HS-27A (cell line): ENCODE results near the gene PDK1.
"Not testable (repeated sequence)": the region's sequence is repeated elsewhere in the genome, so short reads cannot be mapped to it uniquely, and the experiment has no call there.

Experiments
- DNase-seq: peaks from one replicate; pipeline ENCODE4 v3.0.0-alpha.2; 2012; ENCODE audit warnings: low read depth, missing footprints

PDK1 gene

GRCh38 chr2:172555522-172556283, at the start of gene PDK1:
Gene PDK1 (plus strand): TSS chr2:172556090. CDS start chr2:172556151, 61 bp downstream.
- peak; percentile 51 for DNase-seq

- DNase-seq, result no peak
Measured at GRCh38 chr2:172507199-172507598, 48.7 kb upstream of the PDK1 start.

- DNase-seq, result no peak
Measured at GRCh38 chr2:172510088-172510487, 45.8 kb upstream of the PDK1 start.

GRCh38 chr2:172510548-172510947, 45.3 kb upstream of the PDK1 start:
- DNase-seq, result no peak

GRCh38 chr2:172512810-172513523, 42.9 kb upstream of the PDK1 start:
- DNase-seq, result no peak

GRCh38 chr2:172513524-172513900, 42.4 kb upstream of the PDK1 start:
- DNase-seq, result no peak

GRCh38 chr2:172513935-172514586, 41.8 kb upstream of the PDK1 start:
- no peak for DNase-seq

- DNase-seq, result no peak
Measured at GRCh38 chr2:172516299-172516698, 39.6 kb upstream of the PDK1 start.

GRCh38 chr2:172518995-172519394, 36.9 kb upstream of the PDK1 start:
- no peak for DNase-seq

- no peak for DNase-seq
Measured at GRCh38 chr2:172525601-172526000, 30.3 kb upstream of the PDK1 start.

GRCh38 chr2:172531309-172531708, 24.6 kb upstream of the PDK1 start:
- no peak for DNase-seq

- not testable (repeated sequence) for DNase-seq
Measured at GRCh38 chr2:172532461-172532860, 23.4 kb upstream of the PDK1 start.

GRCh38 chr2:172533687-172534086, 22.2 kb upstream of the PDK1 start:
- no peak for DNase-seq

GRCh38 chr2:172535119-172535518, 20.8 kb upstream of the PDK1 start:
- no peak for DNase-seq

GRCh38 chr2:172537851-172538250, 18.0 kb upstream of the PDK1 start:
- not testable (repeated sequence) for DNase-seq

- DNase-seq, result no peak
Measured at GRCh38 chr2:172539767-172540166, 16.1 kb upstream of the PDK1 start.

- no peak for DNase-seq
Measured at GRCh38 chr2:172540421-172540820, 15.5 kb upstream of the PDK1 start.

GRCh38 chr2:172545408-172546075, 10.3 kb upstream of the PDK1 start:
- no peak for DNase-seq

GRCh38 chr2:172549131-172549530, 6.8 kb upstream of the PDK1 start:
- DNase-seq, result no peak

GRCh38 chr2:172549802-172550201, 6.1 kb upstream of the PDK1 start:
- not testable (repeated sequence) for DNase-seq

- no peak for DNase-seq
Measured at GRCh38 chr2:172550419-172550818, 5.5 kb upstream of the PDK1 start.

- no peak for DNase-seq
Measured at GRCh38 chr2:172551271-172551670, 4.6 kb upstream of the PDK1 start.
